PC-9 (cell line): Measurements from ENCODE around the gene IL16. TPM values are rescaled to one million over a fixed set of nuclear protein-coding genes. Genes with fewer than 3 reads are reported as not detected.

Source experiments
- BruUV-seq: library from RNA; stranded (reverse); fragments of 400-500 nt; replicated peaks from 2 replicates; lab custom pipeline; 2021; lab: Mats Ljungman, UMichigan
- CTCF ChIA-PET: fragments of 300-600 bp; sonication (Branson Sonifier 250); formaldehyde crosslinking; loops from one replicate; lab custom pipeline; 2022; ENCODE audit warnings: antibody characterized with exemption; lab: Charles Lee
- POLR2A ChIA-PET: fragments of 300-600 bp; sonication (Branson Sonifier 250); formaldehyde crosslinking; loops from one replicate; lab custom pipeline; 2022; ENCODE audit warnings: antibody characterized with exemption; ENCODE audit not compliant: unreplicated experiment; lab: Charles Lee
- DNase-seq, 2 experiments: peaks; one replicate each; pipeline versions ENCODE4 v3.0.0 to v3.0.0-alpha.2; 2015 to 2022; ENCODE audit warnings: mixed read lengths in 1 of 2
- H2AFZ ChIP-seq: fragments of 200-600 bp; sonication (generic); 2 replicates; pipeline ENCODE4 v1.8.1; 2017; ENCODE audit warnings: antibody characterized with exemption
- H3F3A ChIP-seq: fragments of 200-600 bp; sonication (generic); 2 replicates; pipeline ENCODE4 v1.8.1; 2017; ENCODE audit warnings: antibody characterized with exemption, mild to moderate bottlenecking, low read depth; ENCODE audit not compliant: insufficient read depth
- H3K27ac ChIP-seq: fragments of 200-600 bp; sonication (generic); 2 replicates; pipeline ENCODE4 v1.6.1; 2016; ENCODE audit warnings: mixed run types
- H3K27me3 ChIP-seq: fragments of 200-600 bp; sonication (generic); 2 replicates; pipeline ENCODE4 v1.6.1; 2016; ENCODE audit warnings: low read depth, mixed run types; ENCODE audit not compliant: insufficient read depth
- H3K36me3 ChIP-seq: fragments of 200-600 bp; sonication (generic); 2 replicates; pipeline ENCODE4 v1.6.1; 2016; ENCODE audit warnings: low read depth, mixed run types
- H3K4me1 ChIP-seq: fragments of 200-600 bp; sonication (generic); replicated peaks from 2 replicates; pipeline ENCODE4 v1.6.1; 2016; ENCODE audit warnings: mixed run types; ENCODE audit not compliant: insufficient read depth
- H3K4me2 ChIP-seq: fragments of 200-600 bp; sonication (generic); 2 replicates; pipeline ENCODE4 v1.6.1; 2017; ENCODE audit warnings: mixed run types
- H3K4me3 ChIP-seq: fragments of 200-600 bp; sonication (generic); 2 replicates; pipeline ENCODE4 v1.6.1; 2016; ENCODE audit warnings: mixed run types
- H3K79me2 ChIP-seq: fragments of 200-600 bp; sonication (generic); 2 replicates; pipeline ENCODE4 v1.6.1; 2017; ENCODE audit warnings: low read depth, mixed run types
- H3K9me2 ChIP-seq: fragments of 200-600 bp; sonication (generic); 2 replicates; pipeline ENCODE4 v1.8.1; 2017; ENCODE audit warnings: mild to moderate bottlenecking; ENCODE audit not compliant: insufficient read depth
- H3K9me3 ChIP-seq: fragments of 200-600 bp; sonication (generic); 2 replicates; pipeline ENCODE4 v1.8.1; 2016; ENCODE audit warnings: low read depth; ENCODE audit not compliant: insufficient read depth
- H4K20me1 ChIP-seq: fragments of 200-600 bp; sonication (generic); 2 replicates; pipeline ENCODE4 v1.8.1; 2017; ENCODE audit not compliant: insufficient read depth
- CTCF ChIP-seq: fragments of 200-600 bp; sonication (generic); conservative IDR thresholded peaks from 2 replicates; pipeline ENCODE4 v1.6.1; 2017; ENCODE audit warnings: mixed run types, antibody characterized with exemption, mild to moderate bottlenecking, moderate library complexity
- EZH2 ChIP-seq: fragments of 200-600 bp; sonication (generic); IDR thresholded peaks from 2 replicates; pipeline ENCODE4 v1.8.0; 2017; ENCODE audit warnings: antibody characterized with exemption, low read depth
- intact Hi-C: fragments of 100-400 bp; cut with micrococcal nuclease; formaldehyde crosslinking; loops from one replicate; pipeline ENCODE4 v1.10.0; 2022; ENCODE audit not compliant: unreplicated experiment
- total RNA-seq: library from RNA; stranded (reverse); gene quantifications from 2 replicates; pipeline ENCODE4 v1.2.3, GENCODE V29; 2021

The IL16 gene
- total RNA-seq, 1 experiment from 2014 or later = 0.50 TPM

- no peaks in the 10 kb centered on the region for H3K9me3 ChIP-seq
- BruUV-seq = no TSS peak
- H4K20me1 ChIP-seq = peaks cover 2% of the 10 kb centered on the region; the same call in 1 of the 2 replicates
- H3K27ac ChIP-seq = no peak overlapping the region
- H3K4me3 ChIP-seq = no peak overlapping the region
- no peaks in the 10 kb centered on the region for H3K36me3 ChIP-seq
- DNase-seq = no peak
- TF ChIP-seq CTCF (no peak), EZH2 (no peak)
- H3K9me2 ChIP-seq = no peaks in the 10 kb centered on the region
- no peak overlapping the region for H3K4me2 ChIP-seq
- intact Hi-C loops = no loop called here
- no peaks in the 10 kb centered on the region for H3K79me2 ChIP-seq
- no peaks in the 10 kb centered on the region for H3F3A ChIP-seq
- peaks cover 24% of the 10 kb centered on the region for H3K27me3 ChIP-seq
- CTCF ChIA-PET = no interaction called here
- no peaks in the 10 kb centered on the region for H3K4me1 ChIP-seq
- POLR2A ChIA-PET = no interaction called here
- H2AFZ ChIP-seq = no peak overlapping the region
These were observed 18.9 kb downstream of the IL16 start for GRCh38 chr15:81215531-81215930.

- ChIA-PET CTCF (no interaction called here), POLR2A (no interaction called here)
- Histone ChIP-seq H3K4me1 (no peaks in the 10 kb centered on the region), H3K36me3 (no peaks in the 10 kb centered on the region), H3K9me3 (no peaks in the 10 kb centered on the region), H3K4me3 (no peak overlapping the region), H2AFZ (no peak overlapping the region), H4K20me1 (peaks cover 2% of the 10 kb centered on the region; the same call in 1 of the 2 replicates), H3K27ac (no peak overlapping the region), H3K27me3 (peaks cover 22% of the 10 kb centered on the region; the same call in 1 of the 2 replicates), H3K4me2 (no peak overlapping the region), H3K79me2 (no peaks in the 10 kb centered on the region), H3F3A (no peaks in the 10 kb centered on the region), H3K9me2 (no peaks in the 10 kb centered on the region)
- no TSS peak for BruUV-seq
- TF ChIP-seq EZH2 (no peak), CTCF (no peak)
- intact Hi-C loops = no loop called here
- no peak for DNase-seq
These were observed 19.3 kb downstream of the IL16 start for GRCh38 chr15:81215983-81216382.

- H3K27ac ChIP-seq = no peak overlapping the region
- ChIA-PET CTCF (no interaction called here), POLR2A (no interaction called here)
- no TSS peak for BruUV-seq
- no peaks in the 10 kb centered on the region for H3K9me2 ChIP-seq
- no peaks in the 10 kb centered on the region for H3K9me3 ChIP-seq
- no peak overlapping the region for H3K4me2 ChIP-seq
- H3K4me3 ChIP-seq = no peak overlapping the region
- H3K36me3 ChIP-seq = no peaks in the 10 kb centered on the region
- H4K20me1 ChIP-seq = peaks cover 2% of the 10 kb centered on the region; the same call in 1 of the 2 replicates
- no peak for DNase-seq
- no peak for TF ChIP-seq CTCF
- TF ChIP-seq EZH2 = no peak
- no peak overlapping the region for H2AFZ ChIP-seq
- H3K4me1 ChIP-seq = no peaks in the 10 kb centered on the region
- no peaks in the 10 kb centered on the region for H3K79me2 ChIP-seq
- H3K27me3 ChIP-seq = peaks cover 22% of the 10 kb centered on the region; the same call in 1 of the 2 replicates
- intact Hi-C loops = no loop called here
- no peaks in the 10 kb centered on the region for H3F3A ChIP-seq
These were observed 19.7 kb downstream of the IL16 start for GRCh38 chr15:81216422-81216821.
